ENCODE results near the gene LRRC36.

Gene LRRC36, protein sequence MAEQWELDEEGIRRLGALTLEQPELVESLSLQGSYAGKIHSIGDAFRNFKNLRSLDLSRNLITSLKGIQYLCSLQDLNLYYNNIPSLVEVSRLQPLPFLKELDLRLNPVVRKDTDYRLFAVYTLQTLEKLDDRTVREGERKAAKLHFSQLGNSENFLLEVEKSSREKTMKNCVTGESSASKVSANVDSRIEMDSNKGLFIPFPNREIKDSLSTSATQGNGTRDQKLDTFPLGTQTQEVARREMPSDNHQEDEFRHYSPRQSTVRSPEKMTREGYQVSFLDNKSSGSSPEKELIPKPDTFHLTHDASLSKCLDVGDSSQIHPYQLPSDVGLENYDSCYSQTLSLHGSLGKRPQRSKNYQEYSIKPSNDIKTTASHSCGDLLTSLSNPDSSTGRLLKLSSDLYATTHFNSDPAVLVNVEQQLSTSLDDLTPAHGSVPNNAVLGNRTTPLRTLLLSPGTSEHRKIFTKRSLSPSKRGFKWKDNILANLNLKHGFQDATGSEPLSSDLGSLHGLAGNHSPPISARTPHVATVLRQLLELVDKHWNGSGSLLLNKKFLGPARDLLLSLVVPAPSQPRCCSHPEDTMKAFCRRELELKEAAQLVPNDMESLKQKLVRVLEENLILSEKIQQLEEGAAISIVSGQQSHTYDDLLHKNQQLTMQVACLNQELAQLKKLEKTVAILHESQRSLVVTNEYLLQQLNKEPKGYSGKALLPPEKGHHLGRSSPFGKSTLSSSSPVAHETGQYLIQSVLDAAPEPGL

DNA sequence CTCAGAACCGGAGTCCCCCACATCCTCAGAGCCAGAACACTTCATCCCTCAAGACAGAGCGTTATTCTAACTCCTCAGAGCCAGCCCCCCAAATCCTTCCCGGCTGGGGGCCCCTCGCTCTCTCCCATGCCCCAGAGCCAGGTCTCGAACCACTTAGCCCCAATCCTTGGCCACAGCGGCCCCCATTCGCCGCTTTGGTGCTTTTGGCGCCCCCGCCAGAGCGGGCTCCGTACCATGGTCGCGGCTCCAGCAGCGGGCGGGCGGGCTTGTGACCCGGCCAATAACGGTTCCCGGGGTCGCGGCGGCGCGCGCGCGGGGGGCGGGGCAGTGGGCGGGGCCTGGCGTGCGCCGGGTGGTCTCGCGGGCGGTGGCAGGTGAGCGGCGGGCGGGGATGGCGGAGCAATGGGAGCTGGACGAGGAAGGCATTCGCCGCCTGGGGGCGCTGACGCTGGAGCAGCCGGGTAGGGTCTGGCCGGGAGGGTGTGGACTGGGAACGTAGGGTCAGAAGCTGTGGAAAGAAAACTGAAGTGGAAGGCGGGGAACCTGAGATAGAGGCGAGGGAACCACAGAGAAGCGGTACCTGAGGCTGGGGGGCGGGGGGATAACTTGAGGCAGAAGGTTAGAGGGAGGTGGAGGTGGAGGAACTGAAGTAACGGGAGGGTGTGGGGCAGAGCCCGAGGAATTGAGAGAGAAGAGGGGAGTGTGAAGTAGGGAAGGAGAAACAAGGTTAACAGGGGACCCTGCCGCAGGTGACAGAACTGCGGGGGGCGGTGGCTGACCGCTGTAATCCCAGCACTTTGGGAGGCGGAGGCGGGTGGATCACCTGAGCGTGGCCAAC lies at the start of gene LRRC36, which contains the start of gene KCTD19:
Gene LRRC36, plus strand, starts transcription at position 344 of the 838 bp plus-strand sequence. Its CDS starts 48 bp downstream, at position 392.
Gene KCTD19, minus strand, starts transcription at position 270 of the 838 bp plus-strand sequence. Its CDS starts 34 bp downstream, at position 236.
- no peak for DNase-seq (ENCODE audit: low read depth)
- TF ChIP-seq, protein P1, sequence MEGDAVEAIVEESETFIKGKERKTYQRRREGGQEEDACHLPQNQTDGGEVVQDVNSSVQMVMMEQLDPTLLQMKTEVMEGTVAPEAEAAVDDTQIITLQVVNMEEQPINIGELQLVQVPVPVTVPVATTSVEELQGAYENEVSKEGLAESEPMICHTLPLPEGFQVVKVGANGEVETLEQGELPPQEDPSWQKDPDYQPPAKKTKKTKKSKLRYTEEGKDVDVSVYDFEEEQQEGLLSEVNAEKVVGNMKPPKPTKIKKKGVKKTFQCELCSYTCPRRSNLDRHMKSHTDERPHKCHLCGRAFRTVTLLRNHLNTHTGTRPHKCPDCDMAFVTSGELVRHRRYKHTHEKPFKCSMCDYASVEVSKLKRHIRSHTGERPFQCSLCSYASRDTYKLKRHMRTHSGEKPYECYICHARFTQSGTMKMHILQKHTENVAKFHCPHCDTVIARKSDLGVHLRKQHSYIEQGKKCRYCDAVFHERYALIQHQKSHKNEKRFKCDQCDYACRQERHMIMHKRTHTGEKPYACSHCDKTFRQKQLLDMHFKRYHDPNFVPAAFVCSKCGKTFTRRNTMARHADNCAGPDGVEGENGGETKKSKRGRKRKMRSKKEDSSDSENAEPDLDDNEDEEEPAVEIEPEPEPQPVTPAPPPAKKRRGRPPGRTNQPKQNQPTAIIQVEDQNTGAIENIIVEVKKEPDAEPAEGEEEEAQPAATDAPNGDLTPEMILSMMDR (IDR thresholded peaks at IDR 0.05; ENCODE audit: control insufficient read depth, extremely low read depth, insufficient read depth), result no peak
- no peak within 1 kb of the TSS for H3K4me3 ChIP-seq (ENCODE audit: low read depth, low read length)

DNA sequence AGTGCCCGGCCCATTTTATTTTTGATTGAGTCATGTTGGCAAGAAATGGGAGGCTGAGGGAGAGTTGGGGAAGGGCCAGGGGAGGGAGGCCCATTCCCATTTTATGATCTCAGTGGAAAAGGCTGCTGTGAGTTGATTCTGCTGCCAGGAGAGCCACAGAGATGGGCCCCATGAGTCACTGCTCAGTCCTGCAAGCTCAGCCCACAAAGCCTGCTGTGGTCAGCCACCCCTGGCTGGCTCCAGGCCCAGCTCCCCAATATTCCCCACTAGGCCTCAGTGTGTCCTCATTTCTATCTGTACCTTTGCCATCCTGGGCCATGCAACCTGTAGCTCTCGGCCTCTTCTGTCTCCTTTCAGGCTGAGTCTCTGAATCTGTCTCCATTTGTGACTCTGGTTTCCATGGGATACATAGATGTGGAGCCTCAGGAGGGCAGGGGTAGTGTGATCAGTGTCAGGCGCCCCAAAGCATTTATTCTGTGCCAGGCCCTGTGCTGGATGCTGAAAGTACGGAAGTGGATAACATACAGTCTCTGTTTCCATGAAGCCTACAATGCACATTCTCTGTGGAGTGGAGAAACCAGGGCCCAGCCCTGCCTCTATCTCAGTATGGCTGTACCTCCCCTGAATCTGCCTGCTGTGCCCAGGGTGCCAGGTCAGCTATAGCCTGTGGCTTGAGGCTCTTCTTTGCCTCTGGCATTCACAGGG lies 49.2 kb upstream of the LRRC36 start:
- H3K4me3 ChIP-seq (ENCODE audit: low read depth, low read length), result no peak overlapping the region
- no peak for DNase-seq (ENCODE audit: low read depth)
- TF ChIP-seq, protein P1 (IDR thresholded peaks at IDR 0.05; ENCODE audit: control insufficient read depth, extremely low read depth, insufficient read depth), result no peak

DNA sequence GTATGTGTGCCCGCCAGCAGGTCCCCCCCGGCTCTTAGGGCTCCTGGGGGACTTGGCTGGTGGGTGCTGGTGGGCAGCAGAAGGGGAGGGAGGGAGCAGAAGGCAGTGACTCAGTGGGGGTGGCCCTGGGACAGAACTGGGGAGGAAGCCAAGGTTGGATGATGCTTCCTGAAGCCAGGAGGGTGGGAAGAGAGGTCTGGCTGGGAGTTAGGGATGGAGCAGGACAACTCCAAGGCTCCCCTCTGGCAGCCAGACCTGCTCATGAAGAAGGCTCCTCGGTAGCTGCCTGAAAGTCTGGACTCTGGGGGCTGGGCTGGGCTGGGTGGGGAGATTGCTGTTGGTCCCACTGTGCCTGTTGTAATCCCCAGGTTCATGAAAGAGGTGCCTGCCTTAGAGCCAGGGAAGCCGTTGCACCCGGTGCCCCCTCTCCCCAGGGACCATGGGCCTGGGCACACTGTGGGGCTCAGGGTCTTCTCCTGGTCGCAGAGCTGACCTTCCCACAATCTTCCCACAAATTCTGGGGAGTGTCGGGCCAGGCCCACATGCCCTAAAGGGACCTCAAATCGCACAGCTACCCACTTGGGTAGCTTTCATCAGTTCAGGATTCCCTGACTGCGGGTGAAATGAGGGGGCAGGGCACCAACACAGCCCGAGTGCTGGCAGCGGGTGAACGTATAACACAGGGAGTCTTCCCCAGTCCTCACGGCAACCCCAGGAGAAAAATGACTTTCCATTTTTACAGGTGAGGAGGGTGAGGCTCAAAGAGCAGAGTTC lies 48.4 kb upstream of the LRRC36 start:
- no peak for DNase-seq (ENCODE audit: low read depth)
- peak overlapping the region; percentile 77 for H3K4me3 ChIP-seq (ENCODE audit: low read depth, low read length)
- TF ChIP-seq, protein P1 (IDR thresholded peaks at IDR 0.05; ENCODE audit: control insufficient read depth, extremely low read depth, insufficient read depth), result no peak

DNA sequence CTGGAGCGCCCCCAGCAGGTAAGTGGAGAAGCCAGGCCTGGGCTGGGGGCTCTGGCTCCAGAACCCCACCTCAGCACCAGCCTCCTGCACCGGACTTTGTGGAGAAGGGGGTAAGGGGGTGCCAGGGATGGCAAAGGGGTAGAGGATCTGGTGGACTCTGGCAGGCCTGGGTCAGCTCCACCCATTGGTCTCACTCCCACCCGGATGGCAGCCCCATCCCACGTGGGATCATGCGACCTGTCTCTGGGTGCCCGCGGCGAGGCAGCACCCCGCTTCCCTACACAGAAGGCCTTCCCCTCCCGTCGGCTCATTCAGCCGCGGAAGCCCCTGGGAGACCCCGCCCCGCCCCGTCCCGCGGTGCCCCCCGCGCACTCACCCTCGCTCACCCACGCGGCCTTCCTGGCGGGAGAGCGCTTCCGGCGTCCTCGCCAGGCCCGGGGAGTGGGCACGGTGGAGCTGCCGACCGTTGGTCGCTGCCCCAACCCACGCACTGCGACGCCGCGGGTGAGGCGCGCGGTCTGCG lies 47.8 kb upstream of the LRRC36 start:
- DNase-seq (ENCODE audit: low read depth), result no peak
- TF ChIP-seq, protein P1 (IDR thresholded peaks at IDR 0.05; ENCODE audit: control insufficient read depth, extremely low read depth, insufficient read depth), result peak; percentile 29

DNA sequence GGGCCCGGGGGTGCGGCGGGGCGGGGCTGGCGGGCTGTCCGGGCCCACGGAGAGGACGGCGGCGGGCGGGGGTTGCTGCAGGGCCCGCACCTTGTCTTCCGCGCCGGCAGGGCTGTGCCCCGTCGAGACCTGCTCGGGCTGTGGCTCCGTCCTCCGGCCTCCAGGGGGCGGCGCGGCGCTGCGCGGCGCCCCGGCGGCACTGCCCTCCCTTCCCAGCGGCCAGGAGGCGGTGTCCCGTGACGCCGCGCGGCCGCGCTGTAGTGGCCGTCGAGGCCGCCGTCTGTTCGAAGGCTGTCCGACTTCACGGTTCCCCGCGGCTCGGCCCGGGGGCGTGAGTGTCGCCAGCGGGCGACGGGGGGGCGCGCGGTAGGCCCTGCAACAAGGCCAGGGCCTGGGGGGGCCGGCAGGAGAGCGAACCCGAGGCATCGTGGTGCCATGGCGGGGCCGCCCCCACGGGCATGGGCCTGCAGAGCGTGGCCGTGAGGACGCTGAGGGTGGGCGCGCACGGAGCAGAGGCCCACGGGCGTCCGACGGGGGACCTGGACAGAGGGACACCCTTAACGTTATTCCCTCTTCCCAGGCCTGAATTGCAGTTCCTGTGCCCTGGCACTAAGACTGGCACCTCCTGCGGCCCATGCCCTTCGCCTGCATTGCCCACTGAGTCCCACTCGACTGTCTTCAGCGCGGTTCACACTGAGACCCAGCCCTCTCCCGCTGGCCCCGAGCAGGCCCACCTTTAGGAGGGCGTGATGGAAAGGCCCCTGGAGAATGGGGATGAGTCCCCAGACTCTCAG lies 47.1 kb upstream of the LRRC36 start, which contains the start of gene PLEKHG4:
Gene PLEKHG4, plus strand, starts transcription at position 237 of the 794 bp plus-strand sequence. Its CDS starts 513 bp downstream, at position 750.
- TF ChIP-seq, protein P1 (IDR thresholded peaks at IDR 0.05; ENCODE audit: control insufficient read depth, extremely low read depth, insufficient read depth), result peak; percentile 89
- DNase-seq (ENCODE audit: low read depth), result peak; percentile 27
- peak within 1 kb of the TSS; percentile 77 for H3K4me3 ChIP-seq (ENCODE audit: low read depth, low read length)

More for the DNA sequence above, 47.8 kb upstream of the LRRC36 start:
- H3K4me3 ChIP-seq (ENCODE audit: low read depth, low read length), result peak overlapping the region; percentile 77
